Fibroblast of lung (primary cell): ENCODE measurements around the gene FGF14. TPM values are rescaled to one million over a fixed set of nuclear protein-coding genes. Genes with fewer than 3 reads are reported as not detected.

Experiments
- DNase-seq, 2 donors: peaks; one replicate each; pipeline versions ENCODE4 v3.0.0 to v3.0.0-alpha.2; 2010; ENCODE audit warnings: low read depth in 2 of 2
- H2AFZ ChIP-seq: 2 replicates; pipeline ENCODE4 v1.5.1; 2012; ENCODE audit warnings: low read length, control low read depth, inconsistent platforms
- H3K27ac ChIP-seq: 2 replicates; pipeline ENCODE4 v1.5.1; 2011; ENCODE audit warnings: low read length, control low read depth; ENCODE audit not compliant: insufficient read depth
- H3K27me3 ChIP-seq: 2 replicates; pipeline ENCODE4 v1.5.1; 2011; ENCODE audit warnings: mild to moderate bottlenecking, low read length; ENCODE audit not compliant: control insufficient read depth, insufficient read depth
- H3K36me3 ChIP-seq: 2 replicates; pipeline ENCODE4 v1.5.1; 2011; ENCODE audit warnings: low read length; ENCODE audit not compliant: control insufficient read depth, insufficient read depth
- H3K4me1 ChIP-seq: 2 replicates; pipeline ENCODE4 v1.5.1; 2011; ENCODE audit warnings: low read length; ENCODE audit not compliant: control insufficient read depth, insufficient read depth; ENCODE audit errors: extremely low read depth
- H3K4me2 ChIP-seq: 2 replicates; pipeline ENCODE4 v1.5.1; 2011; ENCODE audit warnings: low read length, control low read depth; ENCODE audit not compliant: insufficient read depth; ENCODE audit errors: extremely low read depth
- H3K4me3 ChIP-seq, 4 experiments: fragments of 200-600 bp in 1 of 4; sonication (generic) in 1 of 4; replicated peaks in 1 of 4; 2 replicates each; pipeline ENCODE4 v1.5.1; 2011 to 2016; ENCODE audit warnings: low read length in 4 of 4, low read depth in 3 of 4, mild to moderate bottlenecking in 3 of 4, control low read depth in 2 of 4, inconsistent platforms in 1 of 4, mixed read lengths in 1 of 4; ENCODE audit not compliant: insufficient read depth in 1 of 4; ENCODE audit errors: control extremely low read depth in 1 of 4
- H3K79me2 ChIP-seq: 2 replicates; pipeline ENCODE4 v1.5.1; 2012; ENCODE audit warnings: mild to moderate bottlenecking, low read length, inconsistent platforms; ENCODE audit not compliant: control insufficient read depth, insufficient read depth
- H3K9ac ChIP-seq: 2 replicates; pipeline ENCODE4 v1.5.1; 2011; ENCODE audit warnings: mild to moderate bottlenecking, low read length, control low read depth; ENCODE audit not compliant: insufficient read depth
- H3K9me3 ChIP-seq: 2 replicates; pipeline ENCODE4 v1.5.1; 2012; ENCODE audit warnings: low read depth, low read length; ENCODE audit not compliant: control insufficient read depth, insufficient read depth
- H4K20me1 ChIP-seq: 2 replicates; pipeline ENCODE4 v1.5.1; 2011; ENCODE audit warnings: low read length; ENCODE audit not compliant: control insufficient read depth, insufficient read depth; ENCODE audit errors: extremely low read depth
- CTCF ChIP-seq, 2 donors: IDR thresholded peaks in 1 of 2; conservative IDR thresholded peaks in 1 of 2; 1 replicate in 1 of 2; 2 replicates in 1 of 2; pipeline ENCODE4 v1.5.1; 2011 to 2012; ENCODE audit warnings: low read length in 2 of 2, control low read depth in 1 of 2, inconsistent platforms in 1 of 2, low read depth in 1 of 2, mild to moderate bottlenecking in 1 of 2
- EZH2 ChIP-seq: IDR thresholded peaks from 2 replicates; pipeline ENCODE4 v1.5.1; 2012; ENCODE audit warnings: low read length, control low read depth, mild to moderate bottlenecking; ENCODE audit errors: missing control alignments
- polyA plus RNA-seq, 2 donors: library from polyadenylated mRNA; depleted of rRNA in 1 of 2; stranded (reverse) in 1 of 2; unstranded in 1 of 2; fragments of >200 nt; gene quantifications; 2 replicates each; pipeline ENCODE4 v1.2.1, GENCODE V29; 2011 to 2012; ENCODE audit warnings: missing spikeins in 1 of 2
- total RNA-seq: library from RNA; depleted of rRNA; stranded (reverse); fragments of >200 nt; gene quantifications from 2 replicates; pipeline ENCODE4 v1.2.1, GENCODE V29; 2014

The FGF14 gene
- total and polyA plus RNA-seq, 2 donors (not counting 1 experiment from before 2014, with no cell fraction given), result 0.94 to 7.8 TPM

GRCh38 chr13:102236341-102236740 is 165.5 kb downstream of the FGF14 start:
- Histone ChIP-seq H4K20me1 (no peaks in the 10 kb centered on the region), H3K27ac (no peak overlapping the region), H3K9me3 (no peaks in the 10 kb centered on the region), H3K4me3 (no peak overlapping the region), H3K4me2 (no peak overlapping the region), H3K27me3 (no peaks in the 10 kb centered on the region), H3K36me3 (no peaks in the 10 kb centered on the region), H3K4me1 (no peaks in the 10 kb centered on the region), H3K79me2 (no peaks in the 10 kb centered on the region), H3K9ac (no peak overlapping the region), H2AFZ (no peak overlapping the region)
- TF ChIP-seq CTCF (conservative IDR thresholded peaks at IDR 0.05 in 1 of 2, IDR thresholded peaks at IDR 0.05 in 1 of 2; ENCODE audit: low read depth in 1 of 2, low read length in 2 of 2) (no peak), EZH2 (no peak)
- DNase-seq, result no peak

GRCh38 chr13:102235689-102236088 is 166.2 kb downstream of the FGF14 start:
- H3K4me3 ChIP-seq, result no peak overlapping the region
- no peak for DNase-seq
- H3K9me3 ChIP-seq, result no peaks in the 10 kb centered on the region
- H3K36me3 ChIP-seq, result no peaks in the 10 kb centered on the region
- TF ChIP-seq EZH2, result no peak
- no peak for TF ChIP-seq CTCF (conservative IDR thresholded peaks at IDR 0.05 in 1 of 2, IDR thresholded peaks at IDR 0.05 in 1 of 2; ENCODE audit: low read depth in 1 of 2, low read length in 2 of 2)
- no peak overlapping the region for H3K4me2 ChIP-seq
- no peaks in the 10 kb centered on the region for H3K27me3 ChIP-seq
- no peak overlapping the region for H2AFZ ChIP-seq
- no peak overlapping the region for H3K9ac ChIP-seq
- no peaks in the 10 kb centered on the region for H3K4me1 ChIP-seq
- H4K20me1 ChIP-seq, result no peaks in the 10 kb centered on the region
- H3K79me2 ChIP-seq, result no peaks in the 10 kb centered on the region
- no peak overlapping the region for H3K27ac ChIP-seq

GRCh38 chr13:102234618-102235017 is 167.2 kb downstream of the FGF14 start:
- no peak overlapping the region for H3K4me2 ChIP-seq
- no peaks in the 10 kb centered on the region for H3K4me1 ChIP-seq
- H2AFZ ChIP-seq, result no peak overlapping the region
- TF ChIP-seq EZH2 (no peak), CTCF (conservative IDR thresholded peaks at IDR 0.05 in 1 of 2, IDR thresholded peaks at IDR 0.05 in 1 of 2; ENCODE audit: low read depth in 1 of 2, low read length in 2 of 2) (no peak)
- no peaks in the 10 kb centered on the region for H3K79me2 ChIP-seq
- no peaks in the 10 kb centered on the region for H4K20me1 ChIP-seq
- H3K36me3 ChIP-seq, result no peaks in the 10 kb centered on the region
- no peak overlapping the region for H3K9ac ChIP-seq
- H3K9me3 ChIP-seq, result no peaks in the 10 kb centered on the region
- no peak overlapping the region for H3K27ac ChIP-seq
- no peaks in the 10 kb centered on the region for H3K27me3 ChIP-seq
- no peak for DNase-seq
- no peak overlapping the region for H3K4me3 ChIP-seq
